HG02571 (cell line): ENCODE data around the gene HNRNPR.
"Not testable (repeated sequence)": the region's sequence is repeated elsewhere in the genome, so short reads cannot be mapped to it uniquely, and the experiment has no call there.

Experiments used
- ATAC-seq: cut with Tn5 transposase; IDR thresholded peaks from one replicate; pipeline ENCODE4 v1.9.1; 2021; ENCODE audit warnings: mild to moderate bottlenecking, moderate library complexity; ENCODE audit not compliant: unreplicated experiment

Gene HNRNPR

DNA sequence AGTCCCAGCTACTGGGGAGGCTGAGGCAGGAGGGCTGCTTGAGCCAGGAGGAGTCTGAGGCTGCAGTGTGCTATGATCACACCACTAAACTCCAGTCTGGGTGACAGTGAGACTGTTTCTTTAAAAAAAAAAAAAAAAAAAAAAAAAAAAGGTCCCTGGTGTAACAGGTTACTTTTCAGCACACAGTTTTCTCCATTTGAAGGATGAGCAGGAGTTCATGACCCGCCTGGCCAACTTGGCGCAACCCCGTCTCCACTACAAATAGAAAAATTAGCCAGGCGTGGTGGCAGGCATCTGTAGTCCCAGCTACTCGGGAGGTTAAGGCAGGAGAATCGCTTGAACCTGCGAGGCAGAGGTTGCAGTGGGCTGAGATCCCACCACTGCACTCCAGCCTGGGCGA, 12.4 kb downstream of the HNRNPR start:
- no peak for ATAC-seq

DNA sequence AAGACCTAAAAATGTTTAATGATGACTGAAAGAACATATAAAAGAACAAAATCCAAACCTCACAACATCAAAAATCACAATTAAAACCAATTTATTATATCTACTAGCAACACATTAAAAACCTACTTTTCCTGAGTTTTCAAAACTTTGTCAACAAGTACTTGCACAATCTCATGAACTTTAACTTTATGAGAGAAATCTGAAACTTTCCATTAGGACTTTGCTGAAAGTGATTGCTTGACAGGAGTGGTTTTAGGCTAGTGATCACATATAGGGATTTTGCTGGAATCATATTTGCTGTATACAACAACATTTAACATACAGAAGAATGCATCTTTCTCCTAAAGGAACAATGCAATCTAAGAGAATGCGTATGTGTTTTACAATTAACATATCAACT, 13.2 kb downstream of the HNRNPR start:
- ATAC-seq, result no peak

DNA sequence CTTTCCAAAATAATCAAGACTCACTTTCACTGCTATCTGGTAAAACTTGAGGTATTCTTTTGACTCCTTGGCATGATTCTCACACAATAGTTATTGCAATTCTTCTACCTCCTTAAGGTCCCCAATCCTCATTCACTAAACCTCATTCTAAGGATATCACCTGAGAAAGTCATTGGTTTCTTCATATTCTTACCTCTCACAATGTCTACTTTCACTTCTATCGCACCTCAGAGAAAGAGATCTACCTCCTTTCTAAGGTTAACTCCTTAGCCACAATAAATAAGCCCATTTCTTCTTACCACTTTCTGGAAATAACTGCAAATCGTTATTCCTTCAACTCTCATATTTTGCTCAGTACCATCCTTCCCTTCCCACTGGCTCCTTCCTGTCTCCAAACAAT, 18.7 kb downstream of the HNRNPR start:
- ATAC-seq, result no peak

DNA sequence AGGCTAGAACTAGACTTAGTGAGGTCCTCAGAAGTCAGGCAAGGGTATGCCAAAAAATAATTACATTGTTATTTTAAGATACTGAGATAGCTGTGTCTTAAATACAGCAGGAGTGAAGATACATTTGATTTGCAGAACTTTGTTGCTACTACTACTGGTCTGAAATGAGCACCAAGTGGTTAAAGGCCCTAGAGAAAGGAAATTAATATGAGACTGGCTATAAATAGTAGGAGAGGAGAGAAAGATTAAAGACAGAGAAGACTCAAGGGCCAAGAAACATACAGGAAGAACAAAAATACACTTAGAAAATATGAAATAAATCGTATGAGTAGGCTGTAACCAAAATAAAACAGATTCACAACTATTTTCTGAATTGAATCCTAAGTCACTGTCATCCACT, 21.3 kb downstream of the HNRNPR start:
- ATAC-seq, result no peak

DNA sequence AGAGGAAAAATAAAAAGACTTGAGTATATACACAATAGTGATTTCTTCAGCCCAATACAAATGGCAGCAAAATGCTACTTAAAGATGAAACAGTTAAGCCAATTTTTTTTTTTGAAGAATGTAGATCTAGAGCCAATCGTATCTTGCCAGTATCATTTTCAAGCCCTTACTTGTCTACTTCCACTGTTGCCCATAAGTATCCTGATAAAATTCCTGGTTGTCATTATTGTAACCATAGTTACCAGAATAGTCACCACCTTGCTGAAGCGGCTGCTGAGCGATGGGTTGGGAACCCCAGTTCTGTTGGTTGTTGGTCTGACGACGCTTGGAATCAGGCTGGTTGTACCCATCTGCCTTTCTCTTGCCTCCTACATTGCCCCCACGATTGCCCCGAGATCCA, 33.8 kb downstream of the HNRNPR start:
- ATAC-seq, result not testable (repeated sequence)

DNA sequence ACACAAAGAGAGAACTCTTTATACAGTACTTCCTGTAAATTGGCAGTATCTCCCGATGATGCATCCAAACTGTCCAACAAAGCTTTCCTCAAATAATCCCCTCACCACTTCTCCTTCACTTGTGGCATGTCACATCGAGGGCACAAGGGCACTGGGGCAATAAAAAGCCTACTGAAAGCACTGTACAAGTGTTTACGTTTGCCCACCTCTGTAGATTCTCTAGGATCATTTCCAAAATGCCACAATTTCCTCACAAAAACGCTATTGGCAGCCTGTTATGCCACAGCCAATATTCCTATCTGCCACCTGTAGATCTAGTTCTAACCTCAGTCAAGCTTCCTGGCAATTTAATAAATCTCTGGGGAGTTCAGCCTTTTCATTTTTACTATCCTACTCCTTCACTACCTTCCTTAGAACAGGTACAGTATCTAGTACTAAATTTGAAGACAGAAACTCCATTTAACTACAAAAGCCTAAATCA, 39.9 kb downstream of the HNRNPR start:
- no peak for ATAC-seq

DNA sequence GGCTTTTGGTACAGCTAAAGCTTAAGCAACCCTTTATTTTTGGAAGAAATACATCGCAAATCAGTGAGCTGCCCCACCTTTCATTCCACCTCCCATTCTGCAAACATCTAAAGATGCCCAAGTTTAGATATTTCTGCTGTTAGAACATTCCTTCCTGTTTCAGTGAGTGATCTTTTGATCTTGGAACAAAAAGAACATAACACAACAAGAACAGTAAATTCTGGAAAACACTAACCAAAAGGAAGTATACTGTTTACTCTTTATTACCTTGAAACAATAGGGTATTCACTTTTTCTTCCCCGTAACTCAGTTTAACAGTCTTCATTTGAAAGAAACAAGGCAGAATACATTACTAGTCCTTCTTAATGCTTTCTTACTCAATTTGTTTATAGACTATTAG, 40.6 kb downstream of the HNRNPR start:
- no peak for ATAC-seq

DNA sequence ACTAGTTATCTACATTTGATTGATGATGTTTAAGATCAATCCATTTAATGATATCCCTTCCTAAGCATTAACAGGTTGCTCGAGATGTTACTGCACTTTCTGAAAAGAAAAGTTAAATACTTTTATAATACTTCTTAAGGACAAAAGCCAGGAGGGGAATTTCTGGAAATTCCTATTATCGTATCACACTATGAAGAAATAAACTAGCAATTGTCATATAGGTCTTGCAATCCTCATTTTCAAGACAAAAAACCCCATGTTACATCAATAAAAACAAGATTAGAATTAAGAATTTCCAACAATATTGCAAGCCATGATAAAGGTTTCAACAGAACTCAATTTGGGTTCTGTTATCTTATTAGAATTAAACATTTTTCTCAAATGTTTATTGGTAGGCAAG, 47.2 kb downstream of the HNRNPR start:
- ATAC-seq, result no peak

DNA sequence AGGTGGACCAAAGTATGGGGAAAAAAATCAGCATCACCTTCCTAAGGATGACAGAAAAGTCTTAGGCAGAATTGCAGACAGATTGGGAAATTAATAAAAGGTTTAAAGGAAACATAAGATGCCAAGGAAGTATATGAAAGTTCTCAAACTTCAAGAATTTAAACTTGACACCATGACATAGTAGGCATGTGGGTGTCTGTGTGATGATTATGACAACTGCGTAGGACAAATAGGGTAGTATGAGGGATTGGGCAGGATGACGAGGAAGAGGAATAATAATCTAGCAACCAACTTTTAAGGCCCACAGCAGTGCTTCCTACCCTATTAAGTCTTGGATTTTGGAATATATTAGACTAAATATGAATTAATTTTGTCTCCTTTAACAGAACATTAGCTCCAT, 52.4 kb downstream of the HNRNPR start:
- no peak for ATAC-seq

DNA sequence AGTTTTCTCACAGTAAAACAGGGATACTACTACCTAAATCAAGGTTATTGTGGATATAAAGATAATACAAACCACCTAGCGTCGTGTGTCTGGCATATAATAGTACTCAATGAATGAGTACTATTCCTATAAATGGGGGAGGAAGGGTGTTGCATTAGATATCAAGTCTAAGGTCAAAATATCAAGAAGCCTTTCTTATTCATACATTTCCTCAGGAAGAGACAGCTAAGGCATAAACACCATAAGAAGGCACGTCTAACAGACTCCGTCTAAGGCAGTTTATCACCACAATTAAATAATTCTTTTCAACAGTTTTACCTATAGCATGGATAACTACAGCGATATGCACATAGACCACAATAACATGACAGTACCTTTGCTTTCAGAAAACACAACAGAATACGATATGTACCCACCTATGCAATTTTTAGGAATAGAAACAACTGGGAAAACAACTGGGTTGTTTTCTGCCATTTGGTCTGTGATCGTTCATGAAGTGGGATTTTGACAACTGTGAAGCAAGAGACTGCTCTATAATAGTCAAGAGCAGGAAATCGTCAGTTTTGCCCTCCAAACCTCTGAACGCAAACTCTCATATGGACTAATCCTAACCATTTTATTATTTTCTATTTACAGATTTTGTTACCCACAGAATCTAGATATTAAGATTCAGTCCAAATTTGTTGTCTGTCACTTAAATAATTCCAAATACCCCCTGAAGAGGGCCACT, 53.1 kb downstream of the HNRNPR start:
- no peak for ATAC-seq

DNA sequence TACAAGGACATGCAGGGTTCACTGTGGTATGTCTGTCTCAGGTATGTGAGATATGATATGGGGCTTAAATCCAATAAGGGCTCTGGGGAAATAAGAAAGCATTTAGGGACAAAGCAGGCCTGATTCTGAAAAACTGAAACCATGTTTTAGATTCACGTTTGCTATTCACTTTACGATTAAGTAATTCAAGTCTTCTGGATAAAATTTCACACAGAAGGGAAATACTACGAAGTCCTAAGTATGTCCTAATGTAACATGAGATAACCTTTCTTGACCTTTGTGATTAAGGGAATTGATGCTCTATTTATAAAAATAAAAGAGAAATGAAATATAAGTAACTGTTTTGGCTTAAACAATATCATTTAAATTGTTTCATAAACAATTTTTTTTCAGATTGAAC, 55.4 kb downstream of the HNRNPR start:
- no peak for ATAC-seq

DNA sequence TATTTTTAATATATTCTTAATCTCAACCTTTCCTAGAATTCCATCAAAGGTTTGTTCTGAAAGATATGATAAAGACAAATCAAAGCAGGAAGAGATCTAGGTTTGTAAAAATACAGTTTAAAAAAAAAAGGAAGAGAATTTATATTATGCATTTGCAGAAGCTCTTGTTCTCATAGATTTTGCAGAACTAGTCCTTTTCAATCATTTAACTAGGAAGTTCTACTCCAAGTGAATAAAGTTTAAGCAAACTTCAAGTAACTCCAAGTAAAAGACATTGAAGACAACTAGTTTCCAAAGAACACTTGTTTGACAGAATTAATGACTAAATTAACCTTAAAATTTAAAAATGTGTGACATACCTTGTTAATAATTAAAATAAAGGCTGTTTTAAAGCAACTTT, 55.9 kb downstream of the HNRNPR start:
- ATAC-seq, result no peak

DNA sequence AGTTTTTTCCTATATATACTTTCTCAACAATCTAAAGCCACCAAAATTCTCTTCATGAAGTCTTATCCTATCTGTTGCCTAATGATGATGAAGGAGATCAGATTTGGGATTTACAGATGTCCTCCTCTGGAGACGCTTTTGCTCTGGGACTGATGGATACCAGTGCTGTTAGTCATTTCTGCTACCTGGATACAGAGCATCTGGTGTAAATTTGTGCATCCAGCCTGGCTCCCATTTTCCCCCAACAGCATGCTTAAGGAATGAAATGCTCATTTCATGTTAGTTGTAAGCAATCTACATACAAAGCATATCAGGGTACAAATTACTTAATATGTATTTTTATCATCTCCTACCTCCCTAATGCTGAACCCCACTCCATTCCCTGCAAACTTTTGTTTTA, 57.7 kb downstream of the HNRNPR start:
- ATAC-seq, result no peak

DNA sequence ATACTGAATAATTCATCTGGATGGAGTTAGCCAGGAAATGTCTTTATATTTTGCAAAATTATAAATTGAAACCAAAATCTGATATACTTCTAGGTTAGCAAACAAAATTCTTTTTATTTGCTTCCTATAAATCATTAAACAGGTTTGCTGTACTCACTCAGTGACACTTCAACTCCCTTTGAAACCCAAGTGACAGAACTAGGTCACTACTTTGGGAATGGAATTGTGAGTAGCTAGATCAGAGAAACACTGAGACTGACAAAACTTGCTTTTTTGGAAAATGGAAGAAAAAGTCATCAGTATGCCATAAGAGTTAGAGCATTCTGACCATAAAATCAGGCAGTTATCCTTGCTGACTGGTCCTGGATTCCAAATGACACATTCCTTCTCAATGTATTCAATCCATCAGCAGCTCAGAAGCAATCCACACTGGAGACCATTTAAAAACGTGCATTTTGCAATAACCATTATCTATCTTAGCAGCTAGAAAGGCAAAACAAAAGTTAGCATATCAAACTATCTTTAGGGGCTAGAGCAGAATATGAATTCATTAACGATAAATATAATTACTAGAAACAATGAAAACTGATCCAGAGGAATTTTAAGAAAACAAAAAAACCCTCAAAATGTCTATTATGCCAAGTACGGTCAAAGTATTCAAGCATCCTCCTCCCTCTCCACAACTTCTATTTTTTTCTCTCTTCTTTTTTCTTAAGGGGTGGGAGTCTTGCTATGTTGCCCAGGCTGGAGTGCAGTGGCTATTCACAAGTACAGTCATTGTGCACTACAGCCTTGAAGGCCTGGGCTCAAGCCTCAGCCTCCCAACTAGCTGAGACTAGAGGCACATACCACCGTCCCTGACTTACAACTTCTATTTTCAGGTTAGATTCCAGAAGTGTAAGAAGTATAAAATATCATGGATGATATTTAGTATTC, 60.1 kb downstream of the HNRNPR start:
- ATAC-seq, result no peak

DNA sequence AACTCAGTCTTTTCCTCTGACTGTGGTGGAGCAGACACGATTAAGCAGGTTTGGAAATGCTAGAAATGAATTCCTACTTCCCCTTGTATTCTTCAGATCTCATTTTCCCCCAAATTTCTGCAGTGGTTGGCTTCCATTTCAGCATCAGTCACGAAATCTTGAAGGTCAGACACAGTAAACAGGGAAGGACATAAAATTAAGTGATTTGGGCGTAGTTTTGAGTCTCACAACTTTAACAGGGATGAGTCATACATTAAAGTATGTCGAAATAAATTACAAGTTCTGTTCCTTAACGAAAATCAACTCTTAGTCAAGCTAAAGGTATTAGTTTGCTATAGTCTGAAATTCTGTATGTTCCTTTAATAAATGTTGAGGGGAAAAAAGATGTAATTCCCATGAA, 61.1 kb downstream of the HNRNPR start:
- no peak for ATAC-seq

DNA sequence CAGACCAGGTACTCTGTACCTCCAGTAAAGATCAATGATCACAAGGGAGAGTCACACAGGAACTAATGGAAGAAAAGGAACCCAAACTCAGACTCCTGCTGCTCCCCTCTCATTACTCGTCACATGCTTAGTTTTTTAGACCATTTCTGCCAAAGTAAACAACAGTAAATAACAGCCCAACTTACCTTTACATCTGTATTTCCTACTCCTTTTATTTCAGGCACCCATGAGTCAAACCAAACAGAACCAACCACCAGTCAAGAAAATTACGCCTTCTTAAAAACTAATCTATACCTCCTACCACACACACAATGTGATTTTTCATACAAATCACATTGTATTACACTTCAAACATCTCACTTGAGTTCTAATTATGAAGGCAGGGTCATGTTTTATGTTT, 65.4 kb downstream of the HNRNPR start:
- ATAC-seq, result no peak

DNA sequence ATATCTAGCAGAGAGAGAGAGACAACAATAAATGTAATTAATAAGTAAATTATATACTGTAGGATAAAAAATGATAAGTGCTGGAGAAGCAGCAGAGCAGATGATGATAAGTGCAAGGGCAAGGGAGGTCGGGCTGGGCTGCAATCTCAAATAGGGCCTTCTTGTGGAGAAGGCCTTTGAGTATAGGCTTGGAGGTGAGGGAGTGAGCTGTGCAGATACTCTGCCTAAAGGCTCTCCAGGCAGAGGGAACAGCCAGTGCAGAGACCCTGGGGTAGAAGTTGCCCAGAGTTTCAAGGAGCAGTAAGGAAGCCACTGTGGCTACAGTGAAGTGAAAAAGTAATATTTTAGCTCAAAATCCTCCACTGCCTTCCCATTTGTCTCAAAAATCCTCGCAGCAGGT, 67.6 kb downstream of the HNRNPR start:
- ATAC-seq, result no peak

DNA sequence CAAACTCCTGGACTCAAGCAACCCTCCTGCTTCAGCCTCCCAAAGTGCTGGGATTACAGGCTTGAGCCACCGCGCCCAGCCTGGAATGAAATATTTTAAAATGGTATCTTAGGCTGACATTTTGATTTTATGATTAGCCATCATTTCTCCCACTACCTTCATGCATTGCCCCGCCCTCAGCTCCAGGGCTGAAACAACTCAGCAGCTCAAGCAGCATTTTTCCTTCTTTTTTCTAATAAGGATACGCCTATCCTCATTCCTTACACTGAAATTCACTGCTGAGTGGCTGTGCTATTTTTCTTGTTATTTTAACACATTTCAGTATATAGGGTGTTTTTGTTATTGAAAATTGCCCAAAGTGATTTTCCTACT, 70.0 kb downstream of the HNRNPR start:
- ATAC-seq, result no peak

DNA sequence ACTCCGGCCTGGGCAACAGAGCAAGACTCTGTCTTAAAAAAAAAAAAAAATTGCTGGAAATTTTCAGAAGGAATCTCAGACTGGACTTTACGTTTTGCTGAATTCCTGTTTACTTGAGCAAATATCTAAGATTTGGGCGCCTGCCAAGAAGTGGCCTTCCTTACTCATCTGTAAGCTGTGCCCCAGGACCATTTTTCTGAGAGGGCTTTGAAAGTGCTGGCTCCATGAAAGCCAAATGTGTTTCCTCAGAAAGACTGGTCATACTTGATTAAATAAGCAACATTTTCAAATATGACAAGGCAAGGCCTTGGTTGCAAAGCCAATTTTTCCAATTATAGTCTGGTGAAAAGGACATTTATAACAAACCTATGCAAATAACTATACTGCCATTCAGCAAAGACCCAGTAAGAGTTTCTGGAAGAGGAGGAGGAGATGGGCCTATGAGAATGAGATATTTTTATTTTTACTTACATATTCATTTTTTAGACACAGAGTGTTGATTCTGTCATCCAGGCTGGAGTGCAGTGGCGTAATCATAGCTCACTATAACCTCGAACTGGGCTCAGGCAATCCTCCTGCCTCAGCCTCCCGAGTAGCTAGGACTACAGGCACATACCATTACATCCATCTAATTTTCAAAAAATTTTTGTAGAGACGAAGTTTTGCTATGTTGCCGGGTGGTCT, 70.5 kb downstream of the HNRNPR start:
- ATAC-seq, result no peak

DNA sequence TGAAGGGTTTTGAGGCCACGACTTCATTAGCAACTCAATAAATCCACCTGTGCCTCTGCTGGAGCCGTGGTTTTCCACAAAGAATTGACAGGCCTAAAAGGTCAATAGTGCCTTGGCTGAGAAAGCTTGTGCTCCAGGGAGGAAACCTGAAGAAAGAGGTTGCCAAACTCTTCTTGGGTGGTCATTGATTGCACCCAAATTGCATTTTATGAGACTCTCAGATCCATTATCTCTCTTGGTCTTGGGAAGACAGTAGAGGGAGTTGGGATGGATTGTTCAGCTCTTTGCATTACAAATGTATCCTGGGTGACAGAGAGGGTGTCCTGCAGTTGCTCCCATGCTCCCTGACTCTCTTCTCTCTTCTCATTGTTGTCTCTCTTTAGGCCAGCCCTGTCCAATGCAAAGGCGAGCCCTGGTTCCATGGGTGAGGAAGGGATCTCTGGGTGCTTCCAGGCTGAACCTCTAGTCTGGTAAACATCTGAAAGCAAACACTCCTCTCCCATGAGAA, 80.7 kb downstream of the HNRNPR start:
- ATAC-seq, result no peak

DNA sequence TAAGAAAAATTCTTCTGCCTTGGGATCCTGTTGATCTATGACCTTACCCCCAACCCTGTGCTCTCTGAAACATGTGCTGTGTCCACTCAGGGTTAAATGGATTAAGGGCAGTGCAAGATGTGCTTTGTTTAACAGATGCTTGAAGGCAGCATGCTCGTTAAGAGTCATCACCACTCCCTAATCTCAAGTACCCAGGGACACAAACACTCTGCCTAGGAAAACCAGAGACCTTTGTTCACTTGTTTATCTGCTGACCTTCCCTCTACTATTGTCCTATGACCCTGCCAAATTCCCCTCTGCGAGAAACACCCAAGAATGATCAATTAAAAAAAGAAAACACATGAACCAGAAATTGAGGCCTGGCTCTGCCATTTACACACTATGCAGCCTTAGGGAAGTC, 86.0 kb downstream of the HNRNPR start:
- not testable (repeated sequence) for ATAC-seq
